Calu3 (cell line): Measurements from ENCODE around the gene PAXIP1. TPM values are rescaled to one million over a fixed set of nuclear protein-coding genes. Genes with fewer than 3 reads are reported as not detected.

ENCODE experiments used
- BruUV-seq: library from RNA; stranded (reverse); fragments of 400-500 nt; replicated peaks from 2 replicates; lab custom pipeline; 2021; lab: Mats Ljungman, UMichigan
- CTCF ChIA-PET: fragments of 300-600 bp; sonication (Branson Sonifier 250); formaldehyde crosslinking; loops from one replicate; lab custom pipeline; 2022; ENCODE audit warnings: antibody characterized with exemption; lab: Charles Lee
- DNase-seq: peaks from one replicate; pipeline ENCODE4 v3.0.0; 2022
- H3K27ac Mint-ChIP-seq: one replicate; pipeline ENCODE4 v1.8.0; 2022; ENCODE audit warnings: mixed read lengths; ENCODE audit not compliant: unreplicated experiment
- H3K27me3 Mint-ChIP-seq: one replicate; pipeline ENCODE4 v1.8.0; 2022; ENCODE audit warnings: mixed read lengths; ENCODE audit not compliant: unreplicated experiment
- H3K36me3 Mint-ChIP-seq: one replicate; pipeline ENCODE4 v1.8.0; 2022; ENCODE audit warnings: mild to moderate bottlenecking, moderate library complexity, mixed read lengths; ENCODE audit not compliant: insufficient read depth, unreplicated experiment
- H3K4me1 Mint-ChIP-seq: one replicate; pipeline ENCODE4 v1.8.0; 2022; ENCODE audit warnings: mild to moderate bottlenecking, low read depth, mixed read lengths; ENCODE audit not compliant: unreplicated experiment
- H3K4me3 Mint-ChIP-seq: one replicate; pipeline ENCODE4 v1.8.0; 2022; ENCODE audit warnings: mild to moderate bottlenecking, low read depth, moderate library complexity, mixed read lengths; ENCODE audit not compliant: unreplicated experiment
- H3K9me3 Mint-ChIP-seq: one replicate; pipeline ENCODE4 v1.8.0; 2022; ENCODE audit warnings: low read depth, mixed read lengths; ENCODE audit not compliant: unreplicated experiment
- intact Hi-C: fragments of 100-400 bp; cut with micrococcal nuclease; formaldehyde crosslinking; loops from one replicate; pipeline ENCODE4 v1.10.0; 2022; ENCODE audit not compliant: unreplicated experiment
- total RNA-seq: library from RNA; stranded (reverse); gene quantifications from 2 replicates; pipeline ENCODE4 v1.2.3, GENCODE V29; 2022
- TF ChIP-seq, protein P1 (sequence below): fragments of 200-600 bp; IDR thresholded peaks from one replicate; pipeline ENCODE4 v1.8.0; 2022; ENCODE audit warnings: antibody characterized with exemption; ENCODE audit not compliant: unreplicated experiment

PAXIP1 gene
- total RNA-seq, 1 experiment from 2014 or later, result 23.1 TPM

DNA sequence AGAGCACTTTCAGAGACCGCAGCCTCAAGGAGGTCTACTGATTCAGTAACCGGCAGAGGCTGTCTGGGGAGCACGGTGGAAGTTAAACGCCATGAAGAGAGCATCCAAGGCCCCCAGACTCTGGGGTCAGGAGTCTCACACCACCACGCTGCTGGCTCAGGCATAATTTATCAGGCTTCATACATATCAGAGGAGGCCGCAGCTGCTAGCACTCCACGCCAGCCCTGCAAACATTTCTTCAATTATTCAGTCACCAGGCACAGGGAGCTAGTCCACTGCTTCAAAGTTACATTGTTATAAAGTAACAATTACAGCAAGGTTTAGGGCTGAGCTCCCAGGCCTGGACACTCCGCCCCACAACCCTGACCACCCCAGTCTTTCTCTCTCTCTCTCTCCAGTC, 97.8 kb downstream of the PAXIP1 start:
- intact Hi-C loops, result no loop called here
- DNase-seq, result no peak
- H3K27me3 Mint-ChIP-seq, result peaks cover 30% of the 10 kb centered on the region
- no peaks in the 10 kb centered on the region for H3K36me3 Mint-ChIP-seq
- CTCF ChIA-PET, result no interaction called here
- H3K4me1 Mint-ChIP-seq, result no peaks in the 10 kb centered on the region
- H3K9me3 Mint-ChIP-seq, result peaks cover 3% of the 10 kb centered on the region
- TF ChIP-seq, protein P1, sequence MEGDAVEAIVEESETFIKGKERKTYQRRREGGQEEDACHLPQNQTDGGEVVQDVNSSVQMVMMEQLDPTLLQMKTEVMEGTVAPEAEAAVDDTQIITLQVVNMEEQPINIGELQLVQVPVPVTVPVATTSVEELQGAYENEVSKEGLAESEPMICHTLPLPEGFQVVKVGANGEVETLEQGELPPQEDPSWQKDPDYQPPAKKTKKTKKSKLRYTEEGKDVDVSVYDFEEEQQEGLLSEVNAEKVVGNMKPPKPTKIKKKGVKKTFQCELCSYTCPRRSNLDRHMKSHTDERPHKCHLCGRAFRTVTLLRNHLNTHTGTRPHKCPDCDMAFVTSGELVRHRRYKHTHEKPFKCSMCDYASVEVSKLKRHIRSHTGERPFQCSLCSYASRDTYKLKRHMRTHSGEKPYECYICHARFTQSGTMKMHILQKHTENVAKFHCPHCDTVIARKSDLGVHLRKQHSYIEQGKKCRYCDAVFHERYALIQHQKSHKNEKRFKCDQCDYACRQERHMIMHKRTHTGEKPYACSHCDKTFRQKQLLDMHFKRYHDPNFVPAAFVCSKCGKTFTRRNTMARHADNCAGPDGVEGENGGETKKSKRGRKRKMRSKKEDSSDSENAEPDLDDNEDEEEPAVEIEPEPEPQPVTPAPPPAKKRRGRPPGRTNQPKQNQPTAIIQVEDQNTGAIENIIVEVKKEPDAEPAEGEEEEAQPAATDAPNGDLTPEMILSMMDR, result no peak
- BruUV-seq, result no TSS peak
- H3K27ac Mint-ChIP-seq, result no peak overlapping the region
- no peak overlapping the region for H3K4me3 Mint-ChIP-seq

DNA sequence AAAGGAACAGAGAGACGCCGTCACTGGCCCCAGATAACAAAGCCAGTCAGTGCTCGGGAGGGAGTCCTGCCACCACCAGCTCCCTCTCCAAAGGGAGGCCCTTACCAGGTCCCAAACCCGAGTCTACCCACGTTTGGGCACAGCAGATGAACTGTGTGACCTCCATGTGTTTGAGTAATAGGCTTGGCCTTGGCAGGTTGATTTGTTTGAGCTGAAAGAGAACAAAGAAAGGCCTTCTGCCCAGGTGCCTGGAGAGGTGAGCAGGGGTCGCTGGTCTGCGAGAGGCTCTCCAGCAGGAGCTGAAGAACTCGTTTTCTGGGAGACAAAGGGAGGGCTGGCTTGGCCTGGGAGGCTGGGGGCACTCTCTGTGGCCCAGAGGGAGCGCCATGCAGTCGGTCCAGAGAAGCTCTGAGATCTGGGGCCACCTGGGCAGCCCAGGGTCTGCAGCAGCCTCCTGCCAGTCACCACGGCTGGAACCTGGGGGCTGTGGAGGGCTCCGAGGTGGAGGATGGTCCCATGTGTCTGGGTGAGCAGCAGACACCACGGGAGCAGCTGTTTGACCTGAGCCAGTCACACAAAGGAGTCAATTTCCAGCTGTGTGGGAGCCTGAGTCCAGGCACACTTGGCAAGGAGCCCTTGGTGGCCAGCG, 99.7 kb downstream of the PAXIP1 start:
- no peaks in the 10 kb centered on the region for H3K36me3 Mint-ChIP-seq
- BruUV-seq, result no TSS peak
- DNase-seq, result no peak
- CTCF ChIA-PET, result no interaction called here
- no peaks in the 10 kb centered on the region for H3K4me1 Mint-ChIP-seq
- intact Hi-C loops, result no loop called here
- no peak overlapping the region for H3K4me3 Mint-ChIP-seq
- peaks cover 17% of the 10 kb centered on the region for H3K27me3 Mint-ChIP-seq
- TF ChIP-seq, protein P1, result no peak
- H3K27ac Mint-ChIP-seq, result no peak overlapping the region
- H3K9me3 Mint-ChIP-seq, result no peaks in the 10 kb centered on the region

GRCh38 chr7:154902600-154903082, 100.3 kb downstream of the PAXIP1 start:
- Mint-ChIP-seq H3K9me3 (no peaks in the 10 kb centered on the region), H3K27me3 (peaks cover 15% of the 10 kb centered on the region), H3K27ac (no peak overlapping the region), H3K4me3 (no peak overlapping the region), H3K36me3 (no peaks in the 10 kb centered on the region), H3K4me1 (no peaks in the 10 kb centered on the region)
- TF ChIP-seq, protein P1, result no peak
- intact Hi-C loops, result no loop called here
- no TSS peak for BruUV-seq
- no peak for DNase-seq
- CTCF ChIA-PET, result no interaction called here

DNA sequence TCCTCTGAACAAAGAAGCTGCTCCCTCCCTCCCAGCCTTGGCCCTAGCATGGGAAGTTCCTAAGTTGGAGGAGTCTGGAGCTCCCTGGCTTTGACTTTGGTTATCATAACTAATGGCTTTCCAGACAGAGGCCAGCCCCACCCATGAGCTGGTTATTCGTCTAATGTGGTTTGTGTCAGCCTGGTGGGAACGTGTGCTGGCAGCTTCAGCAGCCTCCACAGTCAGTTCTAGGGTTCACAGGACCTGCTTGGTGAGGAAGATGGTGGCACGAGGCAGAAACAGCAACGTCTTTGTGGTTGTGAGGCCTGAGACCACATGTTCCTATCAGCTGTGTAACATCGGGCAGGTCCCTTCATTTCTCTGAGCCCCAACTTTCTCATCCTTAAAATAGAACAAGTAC, 103.1 kb downstream of the PAXIP1 start:
- Mint-ChIP-seq H3K27me3 (peaks cover 3% of the 10 kb centered on the region), H3K27ac (no peak overlapping the region), H3K4me1 (no peaks in the 10 kb centered on the region), H3K36me3 (no peaks in the 10 kb centered on the region), H3K9me3 (no peaks in the 10 kb centered on the region), H3K4me3 (no peak overlapping the region)
- DNase-seq, result no peak
- CTCF ChIA-PET, result no interaction called here
- intact Hi-C loops, result no loop called here
- TF ChIP-seq, protein P1, result no peak
- no TSS peak for BruUV-seq
